Retina (tissue), 1 donor: Measurements from ENCODE around the gene PLCB2.

ENCODE experiments used
- DNase-seq: peaks from one replicate; pipeline ENCODE4 v3.0.0-alpha.2; 2016

Gene PLCB2

GRCh38 chr15:40248006-40248783, 59.5 kb downstream of the PLCB2 start:
- no peak for DNase-seq

- no peak for DNase-seq
Measured at GRCh38 chr15:40247406-40247971, 60.2 kb downstream of the PLCB2 start.

GRCh38 chr15:40246496-40247280, 61.0 kb downstream of the PLCB2 start:
- DNase-seq, result no peak

GRCh38 chr15:40245666-40246450, 61.9 kb downstream of the PLCB2 start:
- no peak for DNase-seq

- DNase-seq, result no peak
Measured at GRCh38 chr15:40244961-40245523, 62.7 kb downstream of the PLCB2 start.

GRCh38 chr15:40243126-40243810, 64.5 kb downstream of the PLCB2 start:
- no peak for DNase-seq

GRCh38 chr15:40242601-40243000, 65.1 kb downstream of the PLCB2 start:
- no peak for DNase-seq

GRCh38 chr15:40242213-40242599, 65.5 kb downstream of the PLCB2 start:
- no peak for DNase-seq

GRCh38 chr15:40241269-40242212, 66.2 kb downstream of the PLCB2 start:
- DNase-seq, result no peak

GRCh38 chr15:40240619-40241221, 67.0 kb downstream of the PLCB2 start:
- no peak for DNase-seq

GRCh38 chr15:40239693-40240618, 67.8 kb downstream of the PLCB2 start:
- no peak for DNase-seq

GRCh38 chr15:40239404-40239692, 68.4 kb downstream of the PLCB2 start:
- DNase-seq, result no peak

- peak; percentile 76 for DNase-seq
Measured at GRCh38 chr15:40238532-40239403, 69.0 kb downstream of the PLCB2 start, which contains the start of gene PAK6. Gene PAK6 (plus strand): TSS chr15:40239063. CDS start chr15:40264786, 25,723 bp downstream.
